SK-N-SH treated with all-trans-retinoic acid at 6 μM for 48 hours (cell line): Measurements from ENCODE around the gene ST3GAL5.

Experiments
- ATAC-seq: fragments of 200-7000 bp; cut with Tn5 transposase; 3 replicates; pipeline ENCODE4 v1.9.1; 2020; ENCODE audit warnings: mild to moderate bottlenecking, moderate library complexity
- ARNTL ChIP-seq: fragments of 450-650 bp; formaldehyde crosslinking; IDR thresholded peaks from 2 replicates; pipeline ENCODE4 v1.5.0; 2020; ENCODE audit warnings: low read depth, mild to moderate bottlenecking, moderate library complexity, borderline replicate concordance
- BACH2 ChIP-seq: fragments of 250-450 bp; sonication (Bioruptor Pico); IDR thresholded peaks from 2 replicates; pipeline ENCODE4 v1.9.0; 2021; ENCODE audit warnings: mild to moderate bottlenecking, borderline replicate concordance
- CREB5 ChIP-seq: fragments of 250-450 bp; sonication (Bioruptor Pico); IDR thresholded peaks from 2 replicates; pipeline ENCODE4 v1.5.1; 2020; ENCODE audit warnings: low read depth, mild to moderate bottlenecking, moderate library complexity
- CSDC2 ChIP-seq: fragments of 250-450 bp; sonication (Bioruptor Pico); IDR thresholded peaks from 2 replicates; pipeline ENCODE4 v1.5.0; 2020; ENCODE audit warnings: mild to moderate bottlenecking, moderate library complexity
- CSRNP3 ChIP-seq: fragments of 250-450 bp; sonication (Bioruptor Pico); IDR thresholded peaks from 2 replicates; pipeline ENCODE4 v1.5.1; 2021; ENCODE audit warnings: mild to moderate bottlenecking, moderate library complexity
- ESRRG ChIP-seq: fragments of 250-450 bp; sonication (Bioruptor Pico); IDR thresholded peaks from 2 replicates; pipeline ENCODE4 v1.6.1; 2021; ENCODE audit warnings: mild to moderate bottlenecking
- GLIS3 ChIP-seq: fragments of 250-450 bp; sonication (Bioruptor Pico); IDR thresholded peaks from 2 replicates; pipeline ENCODE4 v1.5.0; 2020; ENCODE audit warnings: mild to moderate bottlenecking, moderate library complexity
- ISL1 ChIP-seq: fragments of 250-450 bp; sonication (Bioruptor Pico); IDR thresholded peaks from 2 replicates; pipeline ENCODE4 v2.1.2; 2022; ENCODE audit warnings: mild to moderate bottlenecking, moderate library complexity
- OSR1 ChIP-seq: fragments of 250-450 bp; sonication (Bioruptor Pico); IDR thresholded peaks from 2 replicates; pipeline ENCODE4 v1.8.0; 2022; ENCODE audit warnings: moderate library complexity, mild to moderate bottlenecking, inconsistent platforms
- PATZ1 ChIP-seq: fragments of 250-450 bp; sonication (Bioruptor Pico); IDR thresholded peaks from 2 replicates; pipeline ENCODE4 v1.8.0; 2020; ENCODE audit warnings: mild to moderate bottlenecking, moderate library complexity, borderline replicate concordance
- POU6F1 ChIP-seq: fragments of 250-450 bp; sonication (Bioruptor Pico); IDR thresholded peaks from 2 replicates; pipeline ENCODE4 v1.8.0; 2021; ENCODE audit warnings: low read depth, mild to moderate bottlenecking, moderate library complexity, borderline replicate concordance
- PPARA ChIP-seq: fragments of 250-450 bp; sonication (Bioruptor Pico); IDR thresholded peaks from 2 replicates; pipeline ENCODE4 v1.5.0; 2020; ENCODE audit warnings: mild to moderate bottlenecking, borderline replicate concordance
- RARB ChIP-seq: fragments of 250-450 bp; sonication (Bioruptor Pico); IDR thresholded peaks from 2 replicates; pipeline ENCODE4 v1.8.0; 2021; ENCODE audit warnings: mild to moderate bottlenecking, moderate library complexity
- SNAI2 ChIP-seq: fragments of 250-450 bp; sonication (Bioruptor Pico); IDR thresholded peaks from 2 replicates; pipeline ENCODE4 v1.5.0; 2020; ENCODE audit warnings: mild to moderate bottlenecking, moderate library complexity
- TCF4 ChIP-seq: fragments of 250-450 bp; sonication (Bioruptor Pico); IDR thresholded peaks from 2 replicates; pipeline ENCODE4 v1.8.0; 2021; ENCODE audit warnings: mild to moderate bottlenecking, moderate library complexity, borderline replicate concordance
- TOX ChIP-seq: fragments of 250-450 bp; sonication (Bioruptor Pico); IDR thresholded peaks from 2 replicates; pipeline ENCODE4 v1.8.0; 2021; ENCODE audit warnings: mild to moderate bottlenecking, moderate library complexity, borderline replicate concordance
- TSHZ2 ChIP-seq: fragments of 250-450 bp; sonication (Bioruptor Pico); IDR thresholded peaks from 2 replicates; pipeline ENCODE4 v1.5.0; 2020; ENCODE audit warnings: mild to moderate bottlenecking, moderate library complexity
- ZC3H10 ChIP-seq: fragments of 250-450 bp; sonication (Bioruptor Pico); IDR thresholded peaks from 2 replicates; pipeline ENCODE4 v1.5.1; 2021; ENCODE audit warnings: mild to moderate bottlenecking, moderate library complexity
- ZFP3 ChIP-seq: fragments of 250-450 bp; sonication (Bioruptor Pico); IDR thresholded peaks from 2 replicates; pipeline ENCODE4 v1.5.0; 2020; ENCODE audit warnings: mild to moderate bottlenecking, moderate library complexity
- ZFP30 ChIP-seq: fragments of 450-650 bp; formaldehyde crosslinking; IDR thresholded peaks from 2 replicates; pipeline ENCODE4 v1.5.0; 2022; ENCODE audit warnings: mild to moderate bottlenecking, moderate library complexity
- ZNF565 ChIP-seq: fragments of 450-650 bp; formaldehyde crosslinking; conservative IDR thresholded peaks from 2 replicates; pipeline ENCODE4 v1.5.0; 2020; ENCODE audit warnings: low read depth, mild to moderate bottlenecking, moderate library complexity
- ZNF70 ChIP-seq: fragments of 450-650 bp; formaldehyde crosslinking; IDR thresholded peaks from 2 replicates; pipeline ENCODE4 v1.5.0; 2020; ENCODE audit warnings: mild to moderate bottlenecking, moderate library complexity
- ZNF8 ChIP-seq: fragments of 450-650 bp; formaldehyde crosslinking; IDR thresholded peaks from 2 replicates; pipeline ENCODE4 v1.5.0; 2020; ENCODE audit warnings: mild to moderate bottlenecking, moderate library complexity

ST3GAL5 gene

GRCh38 chr2:85838181-85838580, 50.6 kb downstream of the ST3GAL5 start:
- TF ChIP-seq ZNF8 (CRISPR knock-in tag): no peak
- TF ChIP-seq ZC3H10 (CRISPR knock-in tag): no peak
- no peak for TF ChIP-seq POU6F1
- no peak for TF ChIP-seq ARNTL (CRISPR knock-in tag)
- TF ChIP-seq GLIS3 (CRISPR knock-in tag): no peak
- TF ChIP-seq ZFP30 (CRISPR knock-in tag): no peak
- no peak for TF ChIP-seq BACH2 (CRISPR knock-in tag)
- no peak for TF ChIP-seq RARB (CRISPR knock-in tag)
- TF ChIP-seq PPARA (CRISPR knock-in tag): no peak
- no peak for TF ChIP-seq CSDC2 (CRISPR knock-in tag)
- no peak for TF ChIP-seq ZNF70 (CRISPR knock-in tag)
- no peak for TF ChIP-seq SNAI2
- TF ChIP-seq TCF4 (CRISPR knock-in tag): no peak
- no peak for TF ChIP-seq PATZ1 (CRISPR knock-in tag)
- no peak; the same call in 2 of the 3 replicates for ATAC-seq

- TF ChIP-seq PPARA (CRISPR knock-in tag) (no peak), ESRRG (CRISPR knock-in tag) (no peak), PATZ1 (CRISPR knock-in tag) (no peak), SNAI2 (no peak), ZFP30 (CRISPR knock-in tag) (no peak), CSRNP3 (CRISPR knock-in tag) (no peak), TSHZ2 (CRISPR knock-in tag) (no peak), ZNF8 (CRISPR knock-in tag) (no peak), TOX (CRISPR knock-in tag) (no peak), CSDC2 (CRISPR knock-in tag) (no peak), ZNF70 (CRISPR knock-in tag) (no peak), ZC3H10 (CRISPR knock-in tag) (no peak), GLIS3 (CRISPR knock-in tag) (no peak), OSR1 (no peak), ARNTL (CRISPR knock-in tag) (no peak), ZNF565 (no peak), RARB (CRISPR knock-in tag) (no peak), ZFP3 (CRISPR knock-in tag) (no peak), BACH2 (CRISPR knock-in tag) (no peak)
- ATAC-seq: no peak
Observed at GRCh38 chr2:85834466-85834865, 54.3 kb downstream of the ST3GAL5 start.

- no peak for ATAC-seq
- TF ChIP-seq ZFP30 (CRISPR knock-in tag): no peak
- no peak for TF ChIP-seq ZNF70 (CRISPR knock-in tag)
- TF ChIP-seq SNAI2: no peak
- no peak for TF ChIP-seq TCF4 (CRISPR knock-in tag)
- TF ChIP-seq BACH2 (CRISPR knock-in tag): no peak
- no peak for TF ChIP-seq TOX (CRISPR knock-in tag)
- no peak for TF ChIP-seq GLIS3 (CRISPR knock-in tag)
- TF ChIP-seq OSR1: no peak
- no peak for TF ChIP-seq ZNF565
- TF ChIP-seq CSRNP3 (CRISPR knock-in tag): no peak
- no peak for TF ChIP-seq ISL1 (CRISPR knock-in tag)
- no peak for TF ChIP-seq PPARA (CRISPR knock-in tag)
- no peak for TF ChIP-seq CREB5 (CRISPR knock-in tag)
- TF ChIP-seq ZC3H10 (CRISPR knock-in tag): no peak
- no peak for TF ChIP-seq ARNTL (CRISPR knock-in tag)
- no peak for TF ChIP-seq CSDC2 (CRISPR knock-in tag)
- TF ChIP-seq, all 23 proteins: peak for 0
Observed at GRCh38 chr2:85831735-85832134, 57.1 kb downstream of the ST3GAL5 start.
